Stimulated activated CD4-positive, alpha-beta T cell treated with anti-CD3 and anti-CD28 coated beads, Interleukin-2, amount 100 ng/mL, for 24 hours (primary cell): ENCODE results near the gene ABL2.
"Not testable (repeated sequence)": the region's sequence is repeated elsewhere in the genome, so short reads cannot be mapped to it uniquely, and the experiment has no call there.

Experiments
- DNase-seq, 2 donors: peaks; one replicate each; pipeline ENCODE4 v3.0.0-alpha.2; 2020

The ABL2 gene

GRCh38 chr1:179229214-179230140, at the start of gene ABL2:
Gene ABL2, minus strand, starts transcription at chr1:179229677. Its CDS starts 280 bp downstream, at chr1:179229397.
- DNase-seq: peak; percentile 61 to 62

- DNase-seq: no peak
Measured at GRCh38 chr1:179278920-179279319, 49.4 kb upstream of the ABL2 start.

GRCh38 chr1:179274424-179274823, 44.9 kb upstream of the ABL2 start:
- not testable (repeated sequence) for DNase-seq

GRCh38 chr1:179269071-179269470, 39.6 kb upstream of the ABL2 start:
- no peak for DNase-seq

GRCh38 chr1:179264507-179264906, 35.0 kb upstream of the ABL2 start:
- no peak for DNase-seq

- DNase-seq: no peak
Measured at GRCh38 chr1:179263121-179263520, 33.6 kb upstream of the ABL2 start.

- DNase-seq: no peak
Measured at GRCh38 chr1:179262183-179262582, 32.7 kb upstream of the ABL2 start.

GRCh38 chr1:179253286-179253972, 24.0 kb upstream of the ABL2 start:
- DNase-seq: no peak

- no peak for DNase-seq
Measured at GRCh38 chr1:179252606-179253005, 23.1 kb upstream of the ABL2 start.

GRCh38 chr1:179251675-179252074, 22.2 kb upstream of the ABL2 start:
- no peak for DNase-seq

GRCh38 chr1:179247923-179248322, 18.4 kb upstream of the ABL2 start:
- DNase-seq: no peak

- not testable (repeated sequence) for DNase-seq
Measured at GRCh38 chr1:179245426-179245825, 15.9 kb upstream of the ABL2 start.

GRCh38 chr1:179241530-179242097, 12.1 kb upstream of the ABL2 start:
- no peak for DNase-seq

- no peak for DNase-seq
Measured at GRCh38 chr1:179237222-179237621, 7.7 kb upstream of the ABL2 start.

- DNase-seq: no peak
Measured at GRCh38 chr1:179234863-179235262, 5.4 kb upstream of the ABL2 start.

- no peak for DNase-seq
Measured at GRCh38 chr1:179231923-179232322, 2.4 kb upstream of the ABL2 start.

- no peak for DNase-seq
Measured at GRCh38 chr1:179230721-179231120, 1.2 kb upstream of the ABL2 start.

- no peak for DNase-seq
Measured at GRCh38 chr1:179230251-179230650, 774 bp upstream of the ABL2 start.

- peak; percentile 40 to 50 for DNase-seq
Measured at GRCh38 chr1:179228783-179229213, 679 bp downstream of the ABL2 start.

- no peak for DNase-seq
Measured at GRCh38 chr1:179226738-179227137, 2.7 kb downstream of the ABL2 start.

GRCh38 chr1:179224466-179224865, 5.0 kb downstream of the ABL2 start:
- DNase-seq: not testable (repeated sequence)

GRCh38 chr1:179221121-179221520, 8.4 kb downstream of the ABL2 start:
- not testable (repeated sequence) for DNase-seq

- no peak for DNase-seq
Measured at GRCh38 chr1:179217943-179218507, 11.5 kb downstream of the ABL2 start.
